Measurements from ENCODE around the gene CMBL.
"Not testable (repeated sequence)": the region's sequence is repeated elsewhere in the genome, so short reads cannot be mapped to it uniquely, and the experiment has no call there.

Gene CMBL

DNA sequence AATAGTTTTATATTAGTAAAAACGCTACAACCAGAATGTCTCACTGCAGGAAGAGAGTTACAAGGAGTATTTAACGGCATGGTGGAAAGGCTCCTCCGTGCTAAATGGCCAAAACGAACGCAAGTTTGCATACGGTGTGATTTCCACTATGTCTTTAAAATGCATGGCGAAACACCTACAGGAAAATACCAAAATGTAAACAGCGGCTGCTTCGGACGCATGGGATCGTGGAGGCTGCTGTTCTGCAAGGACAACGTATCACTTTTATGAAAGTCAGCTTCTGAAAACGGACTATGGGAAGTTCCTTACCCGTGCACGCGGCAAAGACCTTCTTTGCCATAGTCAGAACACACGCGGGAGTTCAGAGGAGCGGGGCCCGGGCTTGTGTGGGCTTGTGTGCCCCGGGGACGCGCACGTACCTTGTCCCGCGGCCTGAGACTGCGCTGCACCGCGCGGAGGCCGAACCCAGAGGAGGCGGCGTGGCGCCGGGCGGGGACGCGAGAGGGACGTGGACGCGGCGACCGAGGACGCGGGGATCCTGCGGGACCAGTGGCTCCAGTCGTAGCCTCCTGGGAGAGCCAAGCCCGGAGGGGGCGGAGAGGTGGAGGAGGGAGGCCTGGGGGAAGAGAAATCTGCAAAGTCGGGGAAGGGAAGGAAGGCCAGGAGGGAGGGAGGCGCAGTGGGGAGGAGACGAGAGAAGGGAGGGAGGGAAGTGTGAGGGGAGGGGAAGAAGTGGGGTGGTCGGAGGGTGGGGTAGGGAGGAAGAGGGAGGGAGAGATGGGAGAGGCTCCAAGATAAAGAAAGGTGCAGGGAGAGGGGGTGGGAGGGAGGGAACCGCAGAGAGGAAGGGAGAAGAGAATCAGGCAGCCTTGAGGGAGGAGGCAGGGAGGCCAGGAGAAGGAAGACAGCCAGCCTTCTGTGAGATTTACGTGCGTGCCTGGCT is at the start of gene CMBL:
Gene CMBL, minus strand, starts transcription at position 697 of the 943 bp plus-strand sequence. CDS start 17,140 bp downstream, outside the sequence.
- no peak for DNase-seq

- no peak for DNase-seq
Observed at GRCh38 chr5:10355071-10355889, 47.6 kb upstream of the CMBL start.

GRCh38 chr5:10354048-10354872 is 46.6 kb upstream of the CMBL start:
- no peak for DNase-seq

DNA sequence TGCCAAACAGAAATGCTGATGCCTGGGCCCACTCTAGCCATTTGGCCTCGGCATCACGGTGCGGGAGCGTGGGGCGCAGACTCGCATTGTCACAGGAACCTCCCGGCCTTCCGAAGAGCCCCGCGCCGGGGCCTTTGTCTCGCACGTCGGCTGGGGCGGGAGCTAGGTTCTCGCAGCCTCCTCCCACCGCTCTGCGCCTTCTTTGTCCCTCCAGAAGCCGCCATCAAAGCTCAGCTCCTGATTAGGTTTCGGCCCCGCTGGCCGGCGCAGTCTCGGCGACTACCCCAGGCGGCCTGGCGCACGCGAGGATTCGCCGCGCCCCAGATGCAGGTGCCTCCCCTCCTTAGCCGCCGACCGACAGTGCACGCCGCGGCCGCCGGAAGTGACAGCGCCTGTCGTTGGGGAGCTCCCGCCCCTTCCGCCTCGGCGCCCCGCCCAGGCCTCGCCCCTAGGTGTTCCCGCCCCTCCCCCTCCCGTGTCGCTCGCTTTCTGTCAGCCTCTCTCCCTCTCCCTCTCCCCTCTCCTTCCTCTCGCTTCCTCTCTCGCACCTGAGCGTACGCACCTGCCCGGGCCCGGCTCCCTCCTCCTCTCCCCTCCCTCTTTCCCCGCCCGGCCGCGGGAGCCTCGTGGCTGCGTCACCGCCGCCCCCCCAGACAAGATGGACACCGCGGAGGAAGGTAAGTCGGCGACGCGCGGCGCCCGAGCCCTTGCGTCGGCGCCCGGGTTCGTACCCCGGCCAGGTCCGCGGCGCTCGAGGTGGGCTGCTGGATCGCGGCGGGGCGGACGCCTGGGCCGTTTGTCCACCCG is 45.7 kb upstream of the CMBL start, which contains the start of gene MARCHF6:
Gene MARCHF6, plus strand, starts transcription at position 455 of the 807 bp plus-strand sequence. Its CDS starts 204 bp downstream, at position 659.
- DNase-seq = peak; percentile 63

- no peak for DNase-seq
Observed at GRCh38 chr5:10352430-10353240, 44.9 kb upstream of the CMBL start.

- DNase-seq = no peak
Observed at GRCh38 chr5:10351919-10352318, 44.2 kb upstream of the CMBL start.

GRCh38 chr5:10351199-10351905 is 43.6 kb upstream of the CMBL start:
- no peak for DNase-seq

DNA sequence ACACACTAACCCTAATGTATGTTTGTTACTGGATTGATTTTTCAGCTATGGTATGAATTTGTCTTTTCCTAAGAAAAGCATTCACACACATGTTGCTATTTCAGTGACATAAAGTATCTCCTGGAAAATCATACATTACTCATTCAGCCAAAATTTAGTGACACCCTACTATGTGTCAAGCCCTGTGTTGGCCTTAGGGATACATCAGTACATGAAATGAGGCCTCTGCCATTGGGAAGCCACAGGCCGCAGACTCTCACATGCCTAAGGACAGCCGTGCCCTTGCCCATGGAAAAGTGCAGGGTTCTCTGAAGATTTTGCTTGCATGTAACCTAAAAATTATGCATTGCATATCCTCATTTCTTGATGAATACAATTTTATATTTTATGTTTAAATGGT is 40.6 kb upstream of the CMBL start:
- no peak for DNase-seq

GRCh38 chr5:10344461-10345106 is 36.9 kb upstream of the CMBL start:
- not testable (repeated sequence) for DNase-seq

- no peak for DNase-seq
Observed at GRCh38 chr5:10343486-10343885, 35.8 kb upstream of the CMBL start.

GRCh38 chr5:10339958-10340357 is 32.3 kb upstream of the CMBL start:
- no peak for DNase-seq

DNA sequence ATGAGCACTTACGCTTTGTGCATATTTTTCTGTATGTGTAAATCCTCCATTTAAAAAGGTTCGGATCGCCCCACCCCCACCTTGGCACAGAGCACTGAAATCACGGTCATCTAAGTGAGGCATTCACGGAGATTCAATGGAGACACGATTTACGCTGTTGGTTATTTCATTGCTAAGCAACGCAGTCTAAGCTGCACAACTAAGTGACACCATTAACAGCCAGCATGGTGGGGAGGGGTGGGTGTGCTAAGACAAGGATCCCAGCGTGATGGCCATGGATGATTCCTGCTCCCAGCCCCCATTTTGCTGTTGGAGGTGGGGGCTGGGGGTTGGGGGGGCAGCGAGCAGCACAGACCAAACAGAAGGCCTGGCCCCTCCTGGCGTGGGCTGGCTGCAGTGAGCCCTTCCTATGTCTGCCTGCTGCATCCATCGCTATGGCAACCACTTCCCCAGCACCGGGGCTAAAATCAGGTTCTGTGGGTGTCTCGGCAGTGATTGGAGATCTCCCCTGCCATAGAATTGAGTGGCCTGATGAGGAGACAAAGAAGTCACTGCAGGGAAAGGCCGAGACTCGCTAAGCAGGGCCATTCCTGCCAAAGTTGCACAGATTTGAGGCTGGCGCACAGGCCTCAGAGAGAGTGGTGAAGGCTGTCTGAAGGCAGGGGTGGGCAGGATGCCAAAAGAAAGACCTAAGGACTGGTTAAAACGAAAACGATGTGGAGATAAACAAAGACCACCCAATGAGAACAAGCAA is 31.5 kb upstream of the CMBL start:
- no peak for DNase-seq

DNA sequence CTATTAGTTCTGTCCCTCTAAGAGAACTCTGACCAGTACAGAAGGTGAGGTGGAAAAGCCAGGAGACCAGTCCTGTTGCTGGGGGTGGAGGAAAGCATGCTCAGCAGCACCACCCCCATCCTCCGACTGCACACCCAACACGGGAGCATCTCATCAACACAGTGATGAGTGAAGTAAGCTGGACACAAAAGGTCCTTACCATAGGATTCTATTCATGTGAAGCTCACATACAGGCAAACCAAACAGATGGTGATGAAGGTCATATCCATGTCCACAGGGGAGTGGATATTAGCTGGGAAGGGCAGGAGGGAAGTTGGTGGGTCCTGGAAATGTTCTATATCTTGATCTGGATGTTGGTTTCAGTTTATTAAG is 31.0 kb upstream of the CMBL start:
- DNase-seq = no peak

DNA sequence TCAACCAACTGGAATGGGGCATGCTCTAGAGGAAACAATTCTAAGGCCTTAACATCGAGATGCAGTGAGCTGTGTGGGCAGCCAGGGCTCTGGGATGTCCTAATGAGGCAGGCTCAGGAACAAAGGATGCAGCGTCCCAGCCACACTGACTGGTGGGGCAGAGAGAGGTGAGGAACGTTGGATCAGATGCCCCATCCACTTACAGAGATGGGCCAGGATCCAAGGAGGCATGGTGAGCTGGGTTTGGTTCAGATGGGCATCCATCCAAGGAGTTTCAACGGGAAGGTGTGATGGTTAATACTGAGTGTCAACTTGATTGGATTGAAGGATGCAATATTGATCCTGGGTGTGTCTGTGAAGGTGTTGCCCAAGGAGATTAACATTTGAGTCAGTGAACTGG is 30.3 kb upstream of the CMBL start:
- no peak for DNase-seq

GRCh38 chr5:10337107-10337506 is 29.4 kb upstream of the CMBL start:
- no peak for DNase-seq

- DNase-seq = no peak
Observed at GRCh38 chr5:10335711-10336470, 28.2 kb upstream of the CMBL start.

DNA sequence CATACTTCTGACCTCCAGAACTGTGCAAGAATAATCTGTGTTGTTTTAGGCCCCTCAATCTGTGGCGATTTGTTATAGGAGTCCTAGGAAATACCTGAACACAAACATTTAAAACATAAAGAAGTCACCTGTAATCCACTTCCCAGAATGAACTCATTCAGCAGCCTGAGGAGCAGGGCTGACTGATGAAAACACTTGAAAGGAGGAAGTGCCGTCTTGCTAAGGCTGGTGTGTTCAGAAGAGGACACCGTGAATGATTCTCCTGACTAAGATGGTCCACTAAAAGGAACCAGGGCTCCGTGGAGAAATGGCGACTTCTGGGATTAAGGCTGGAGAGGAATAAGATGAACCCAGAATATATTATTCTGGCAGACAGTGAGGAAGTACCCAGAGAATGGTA is 27.1 kb upstream of the CMBL start:
- no peak for DNase-seq
